Hematopoietic multipotent progenitor cell treated with erythropoietin and hydrocortisone succinate and interleukin-3 and kit ligand, for 4 days (in vitro differentiated cells): ENCODE data around the gene TPK1.
"Not testable (repeated sequence)": the region's sequence is repeated elsewhere in the genome, so short reads cannot be mapped to it uniquely, and the experiment has no call there.

ENCODE experiments used
- DNase-seq: peaks from one replicate; pipeline ENCODE4 v3.0.0-alpha.2; 2015

Gene TPK1

DNA sequence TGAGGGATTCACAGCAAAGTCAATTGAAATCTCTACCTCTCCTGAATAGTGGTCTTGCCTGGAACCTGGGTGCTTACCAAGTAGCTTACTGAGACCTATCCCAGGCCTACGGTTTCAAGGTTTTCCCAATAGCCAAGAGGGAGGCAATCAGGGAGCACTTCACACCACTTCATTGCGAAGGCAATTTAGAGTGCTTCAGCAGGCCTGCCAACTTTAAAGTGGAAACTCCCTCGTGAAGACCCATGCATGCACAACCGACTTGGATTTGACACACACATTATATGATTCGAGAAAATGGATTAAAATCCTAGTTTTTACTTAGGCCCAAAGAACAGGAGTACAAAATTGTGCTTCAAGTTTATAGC lies 380.8 kb downstream of the TPK1 start:
- DNase-seq, result no peak

DNA sequence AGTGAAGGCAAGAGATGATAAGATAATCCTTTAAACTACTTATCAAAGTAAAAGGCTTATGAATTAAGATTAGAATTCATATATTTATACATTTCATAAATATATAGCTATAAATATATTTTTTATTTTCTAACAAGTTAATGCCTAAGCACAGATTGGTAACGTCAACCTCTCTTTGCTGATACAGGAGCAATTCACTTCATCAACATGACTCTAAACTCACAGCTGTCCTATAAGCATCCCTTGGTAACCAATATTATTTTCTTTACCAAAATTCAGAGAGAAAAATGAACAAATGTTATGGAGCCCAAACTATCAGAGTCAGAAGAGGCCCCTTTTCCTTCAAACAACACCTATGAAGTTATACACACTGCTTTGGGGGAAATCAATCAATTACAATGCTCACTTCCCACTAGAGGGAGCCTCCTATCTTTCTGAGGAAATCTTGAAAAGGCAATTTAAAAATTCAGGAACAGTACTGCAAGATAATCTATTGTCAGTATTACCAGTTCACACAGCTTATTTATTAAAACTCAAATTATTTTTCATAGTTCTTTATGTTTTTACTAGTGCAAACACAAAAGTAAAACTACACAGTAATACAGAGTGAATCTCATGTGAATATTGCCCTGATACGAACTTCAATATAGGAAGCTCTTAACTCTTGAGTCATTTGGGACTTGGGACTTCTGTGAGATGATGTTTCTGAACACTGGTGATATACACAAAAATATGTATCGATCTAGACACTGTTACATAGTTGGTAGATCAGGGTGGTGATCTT lies 381.4 kb downstream of the TPK1 start:
- peak; percentile 25 for DNase-seq

- DNase-seq, result no peak
Measured at GRCh38 chr7:144452064-144452463, 383.8 kb downstream of the TPK1 start.

- no peak for DNase-seq
Measured at GRCh38 chr7:144445590-144445989, 390.3 kb downstream of the TPK1 start.

GRCh38 chr7:144439717-144440205 lies 396.1 kb downstream of the TPK1 start:
- no peak for DNase-seq

GRCh38 chr7:144438759-144439158 lies 397.1 kb downstream of the TPK1 start:
- peak; percentile 62 for DNase-seq

DNA sequence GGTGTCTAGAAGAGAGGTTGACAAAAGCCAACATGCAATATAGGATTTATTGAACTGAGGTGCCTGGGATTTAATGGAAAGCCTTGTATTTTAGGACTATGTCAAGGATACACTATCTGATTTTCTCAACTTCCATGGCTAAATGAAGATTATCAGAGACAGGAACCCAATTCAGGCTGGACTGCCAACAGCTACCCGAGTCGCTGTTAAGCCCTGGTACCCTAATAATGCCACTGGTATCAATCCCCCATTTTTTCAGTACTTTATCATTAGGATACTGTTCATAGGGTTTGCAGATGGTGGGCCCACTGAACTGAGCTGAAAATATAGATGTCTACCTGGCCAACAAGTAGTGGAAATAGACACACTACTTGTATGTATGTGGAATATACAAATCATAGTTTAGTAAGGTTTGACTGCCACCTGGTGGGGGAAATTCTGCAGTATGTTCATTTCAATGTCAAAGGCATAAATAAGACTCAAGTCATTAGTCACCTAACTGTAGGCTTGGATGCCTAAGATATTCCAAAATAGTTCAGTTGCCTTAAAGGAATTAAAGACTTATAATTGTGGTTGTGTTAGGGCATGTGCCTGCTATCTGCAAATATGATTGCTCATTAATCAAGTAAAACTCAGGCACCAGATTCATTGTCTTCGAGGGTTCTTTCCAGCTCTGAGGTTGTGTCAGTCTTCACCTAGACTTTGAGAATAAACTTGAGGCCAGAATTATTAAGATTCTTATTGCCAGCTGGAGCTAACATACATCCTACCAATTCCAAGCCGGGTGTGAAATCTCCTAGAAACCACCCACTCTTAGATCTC lies 398.3 kb downstream of the TPK1 start:
- DNase-seq, result peak; percentile 87

- DNase-seq, result no peak
Measured at GRCh38 chr7:144436500-144436899, 399.4 kb downstream of the TPK1 start.

GRCh38 chr7:144428431-144428830 lies 407.4 kb downstream of the TPK1 start:
- no peak for DNase-seq

DNA sequence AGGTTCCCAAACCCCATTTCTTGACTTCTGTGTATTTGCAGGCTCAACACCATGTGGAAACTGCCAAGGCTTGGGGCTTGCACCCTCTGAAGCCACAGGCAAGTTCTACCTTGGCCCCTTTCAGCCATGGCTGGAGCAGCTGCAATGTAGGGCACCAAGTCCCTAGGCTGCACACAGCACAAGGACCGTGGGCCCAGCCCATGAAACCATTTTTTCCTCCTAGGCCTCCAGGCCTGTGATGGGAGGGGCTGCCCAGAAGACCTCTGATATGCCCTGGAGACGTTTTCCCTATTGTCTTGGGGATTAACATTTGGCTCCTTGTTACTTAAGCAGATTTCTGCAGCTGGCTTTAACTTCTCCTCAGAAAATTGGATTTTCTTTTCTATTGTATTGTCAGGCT lies 408.3 kb downstream of the TPK1 start:
- DNase-seq, result not testable (repeated sequence)

DNA sequence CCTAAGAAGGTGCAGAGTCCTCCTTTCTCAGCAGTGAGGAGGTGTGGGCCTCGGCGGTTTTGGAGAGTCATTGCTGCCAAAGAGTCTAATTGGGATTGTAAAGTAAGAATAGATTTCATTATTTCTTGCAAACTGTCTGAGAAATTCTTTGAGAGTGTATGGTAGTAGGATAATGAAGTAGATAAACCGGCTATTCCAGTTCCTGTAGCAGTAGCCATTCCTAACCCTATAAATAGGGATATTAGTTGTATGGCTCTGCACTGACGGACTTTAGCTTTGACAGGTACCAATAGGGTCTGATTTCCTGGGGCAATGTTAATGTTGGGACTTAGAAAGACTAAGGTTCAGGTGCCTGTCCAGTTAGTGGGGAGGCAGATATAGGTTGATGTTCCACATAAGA lies 416.9 kb downstream of the TPK1 start:
- not testable (repeated sequence) for DNase-seq

DNA sequence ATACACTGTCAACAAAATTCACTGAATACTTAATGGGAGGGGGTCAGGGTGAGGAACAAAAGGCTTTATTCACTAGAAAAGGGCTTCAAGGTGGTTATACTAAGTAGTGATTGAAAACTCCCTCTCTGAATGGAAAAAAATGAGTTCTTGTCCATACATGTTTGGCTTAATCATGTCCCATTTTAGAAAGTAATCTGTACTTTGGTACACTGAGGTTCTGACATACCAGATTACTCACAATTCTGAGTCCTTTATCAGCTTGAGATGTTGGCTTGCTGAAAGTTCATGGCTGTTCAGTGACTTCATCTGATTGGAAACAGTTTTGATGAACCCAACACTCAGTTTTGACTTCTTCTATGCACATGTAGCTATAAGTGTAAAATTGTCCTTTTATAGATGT lies 419.5 kb downstream of the TPK1 start:
- no peak for DNase-seq

DNA sequence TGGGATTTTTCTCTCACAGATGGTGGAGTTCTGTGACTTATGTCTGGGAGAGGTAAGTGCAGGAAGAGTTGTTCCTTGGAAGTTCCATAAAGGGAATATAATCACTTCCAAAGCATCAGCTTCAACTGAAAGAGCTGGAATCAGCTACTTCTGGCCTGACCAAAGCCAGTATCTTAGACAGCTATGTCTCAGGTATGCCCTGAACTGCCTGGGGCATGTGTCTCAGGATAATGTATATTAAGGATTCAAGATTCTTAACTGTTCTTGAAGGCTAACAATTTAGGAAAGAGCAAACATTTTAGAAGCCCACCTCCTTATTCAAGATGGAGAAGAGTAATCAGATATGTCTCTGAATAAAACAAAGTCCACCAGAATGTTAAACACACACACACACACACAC lies 420.0 kb downstream of the TPK1 start:
- no peak for DNase-seq

- peak; percentile 28 for DNase-seq
Measured at GRCh38 chr7:144414815-144415214, 421.0 kb downstream of the TPK1 start.

DNA sequence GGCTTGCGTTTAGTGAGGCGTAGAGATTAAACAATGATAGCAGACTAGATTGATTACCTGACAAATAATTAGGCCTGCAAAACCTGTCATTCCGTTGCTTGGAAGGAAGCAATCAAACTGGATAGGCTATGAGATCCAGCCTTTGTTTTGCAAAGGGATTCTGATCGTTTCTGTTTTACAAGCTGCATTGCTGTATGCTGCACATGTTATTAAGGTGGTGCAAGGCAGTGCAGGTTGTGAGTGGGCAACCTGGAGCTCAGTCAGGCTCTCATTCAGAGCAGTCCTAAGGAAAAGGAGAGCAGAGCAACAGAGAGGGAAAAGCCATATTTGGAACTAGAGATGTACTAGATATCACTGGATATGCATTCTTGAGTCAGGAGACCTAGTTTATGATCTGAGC lies 425.4 kb downstream of the TPK1 start:
- no peak for DNase-seq

DNA sequence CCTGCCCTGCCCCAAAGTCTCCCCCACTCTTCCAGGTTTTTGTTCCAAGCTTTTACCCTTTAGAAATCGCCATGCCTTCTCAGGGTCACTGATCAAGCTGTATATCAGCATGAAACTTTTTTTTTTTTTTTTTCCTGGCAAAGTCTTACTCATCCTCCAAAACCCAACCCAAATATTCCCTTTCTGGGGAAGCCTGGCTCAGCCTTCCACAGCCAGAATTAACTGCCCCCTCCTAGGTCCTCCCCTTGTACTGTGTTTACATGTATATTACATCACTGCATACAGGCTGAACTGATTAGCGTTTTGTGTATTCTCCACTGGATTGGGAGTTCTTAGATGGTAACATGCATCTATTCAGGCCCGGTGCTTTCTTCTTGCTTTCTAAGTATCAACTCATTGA lies 427.7 kb downstream of the TPK1 start:
- no peak for DNase-seq

DNA sequence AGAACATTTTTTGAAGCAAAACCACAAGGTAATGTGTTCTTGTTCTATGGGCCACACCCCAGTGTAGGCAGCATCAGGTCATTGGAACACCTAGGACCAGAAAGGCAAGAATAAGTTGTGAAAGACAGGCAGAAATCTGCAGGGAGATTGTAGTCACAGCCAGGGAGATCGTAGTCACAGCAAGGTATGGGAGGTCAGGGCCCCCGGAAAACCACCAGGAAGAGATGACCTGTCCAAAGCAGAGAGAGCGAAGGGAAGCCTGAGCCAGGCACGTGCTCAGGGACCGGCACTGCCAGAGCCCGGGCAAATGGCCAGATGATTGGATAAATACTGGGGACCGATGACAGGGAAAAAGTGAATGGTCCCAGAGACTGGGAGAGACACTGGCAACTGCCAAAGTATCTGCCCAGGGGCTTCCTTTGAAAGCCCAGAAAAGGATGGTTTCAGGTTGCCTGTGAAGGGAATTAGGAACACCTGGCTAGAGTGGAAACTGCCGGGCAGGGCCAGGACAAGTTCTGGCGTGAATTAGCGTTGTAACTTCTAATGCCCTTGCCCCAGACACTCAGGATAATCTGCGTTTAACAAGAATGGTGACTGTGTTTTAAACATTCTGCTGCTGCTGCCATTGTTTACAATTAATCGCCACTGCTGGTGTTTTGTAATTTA lies 428.5 kb downstream of the TPK1 start:
- no peak for DNase-seq

DNA sequence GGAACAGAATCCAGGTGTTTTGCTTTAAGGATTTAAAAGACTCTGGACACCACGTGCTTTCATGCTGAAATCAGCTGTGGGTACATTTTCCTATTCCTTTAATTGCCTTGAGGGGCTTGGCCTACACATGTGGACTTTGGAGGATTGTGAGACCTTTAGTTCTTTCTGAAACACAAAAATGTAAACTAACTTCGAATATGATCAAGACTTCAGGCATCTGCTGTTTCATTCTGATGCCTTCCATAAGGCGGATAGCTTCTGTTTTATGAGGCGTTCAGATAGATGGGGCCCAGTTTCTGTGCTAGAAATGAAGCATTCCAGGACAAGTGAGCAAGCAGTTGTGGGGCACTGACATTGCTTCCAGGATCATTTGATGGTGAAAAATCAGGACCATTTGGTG lies 430.9 kb downstream of the TPK1 start:
- no peak for DNase-seq

- DNase-seq, result no peak
Measured at GRCh38 chr7:144403649-144404061, 432.2 kb downstream of the TPK1 start, which contains the start of gene NOBOX. Gene NOBOX, minus strand, starts transcription at chr7:144403693.

GRCh38 chr7:144403102-144403501 lies 432.8 kb downstream of the TPK1 start:
- no peak for DNase-seq
